Fibroblast of mammary gland (primary cell): Measurements from ENCODE around the gene GLIS1.

Experiments used
- DNase-seq: peaks from one replicate; pipeline ENCODE4 v3.0.0-alpha.2; 2010; ENCODE audit warnings: low read depth
- H3K4me3 ChIP-seq: 2 replicates; pipeline ENCODE4 v1.5.1; 2011; ENCODE audit warnings: low read depth, mild to moderate bottlenecking, low read length, moderate library complexity; ENCODE audit not compliant: control insufficient read depth
- TF ChIP-seq, protein P1 (sequence below): conservative IDR thresholded peaks from 2 replicates; pipeline ENCODE4 v1.5.1; 2011; ENCODE audit warnings: low read depth, low read length, inconsistent platforms; ENCODE audit not compliant: control insufficient read depth, insufficient read depth

The GLIS1 gene

GRCh38 chr1:53715478-53715877 lies 23.5 kb downstream of the GLIS1 start:
- TF ChIP-seq, protein P1, sequence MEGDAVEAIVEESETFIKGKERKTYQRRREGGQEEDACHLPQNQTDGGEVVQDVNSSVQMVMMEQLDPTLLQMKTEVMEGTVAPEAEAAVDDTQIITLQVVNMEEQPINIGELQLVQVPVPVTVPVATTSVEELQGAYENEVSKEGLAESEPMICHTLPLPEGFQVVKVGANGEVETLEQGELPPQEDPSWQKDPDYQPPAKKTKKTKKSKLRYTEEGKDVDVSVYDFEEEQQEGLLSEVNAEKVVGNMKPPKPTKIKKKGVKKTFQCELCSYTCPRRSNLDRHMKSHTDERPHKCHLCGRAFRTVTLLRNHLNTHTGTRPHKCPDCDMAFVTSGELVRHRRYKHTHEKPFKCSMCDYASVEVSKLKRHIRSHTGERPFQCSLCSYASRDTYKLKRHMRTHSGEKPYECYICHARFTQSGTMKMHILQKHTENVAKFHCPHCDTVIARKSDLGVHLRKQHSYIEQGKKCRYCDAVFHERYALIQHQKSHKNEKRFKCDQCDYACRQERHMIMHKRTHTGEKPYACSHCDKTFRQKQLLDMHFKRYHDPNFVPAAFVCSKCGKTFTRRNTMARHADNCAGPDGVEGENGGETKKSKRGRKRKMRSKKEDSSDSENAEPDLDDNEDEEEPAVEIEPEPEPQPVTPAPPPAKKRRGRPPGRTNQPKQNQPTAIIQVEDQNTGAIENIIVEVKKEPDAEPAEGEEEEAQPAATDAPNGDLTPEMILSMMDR = peak; percentile 59
- DNase-seq = peak; percentile 38
- H3K4me3 ChIP-seq = no peak overlapping the region

GRCh38 chr1:53712276-53712675 lies 26.7 kb downstream of the GLIS1 start:
- no peak overlapping the region for H3K4me3 ChIP-seq
- TF ChIP-seq, protein P1 = no peak
- no peak for DNase-seq

DNA sequence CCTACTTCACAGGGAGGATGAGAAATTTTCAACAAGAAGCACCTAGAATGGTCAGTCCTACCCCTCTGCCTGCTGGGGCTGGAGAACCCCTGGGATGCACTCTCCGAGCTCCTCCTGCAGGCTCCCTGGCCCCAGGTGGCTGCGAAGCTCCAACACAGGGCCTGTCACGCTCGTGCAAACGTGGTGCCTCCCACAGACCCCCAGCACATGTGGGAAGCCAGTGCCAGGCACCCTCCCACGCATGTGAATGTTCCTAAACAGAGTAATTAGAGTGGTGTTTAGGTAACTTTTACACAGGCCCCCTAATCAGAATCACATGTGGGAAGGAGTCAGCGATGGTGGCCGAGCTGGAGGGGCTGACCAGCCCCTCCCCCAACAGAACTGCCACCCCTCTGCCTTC lies 28.4 kb downstream of the GLIS1 start:
- H3K4me3 ChIP-seq = no peak overlapping the region
- TF ChIP-seq, protein P1 = no peak
- DNase-seq = peak; percentile 30

DNA sequence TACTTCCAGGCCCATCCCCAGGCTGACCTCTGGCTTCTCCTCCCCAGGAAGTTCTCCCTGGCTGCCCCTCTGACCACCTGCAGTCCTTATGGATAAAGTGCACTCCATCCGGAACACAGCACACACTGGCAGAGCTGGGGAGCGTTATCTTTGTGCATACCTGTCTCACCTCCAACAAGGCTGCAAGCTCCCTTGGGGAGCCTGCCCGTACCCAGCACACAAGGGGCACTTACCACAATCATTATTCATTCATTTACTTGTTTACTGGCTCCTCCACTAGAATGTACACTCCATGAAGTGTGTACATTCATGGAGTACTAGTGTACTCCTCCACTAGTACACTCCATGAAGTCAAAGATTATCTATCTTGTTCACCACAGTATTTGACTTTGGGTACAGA lies 30.3 kb downstream of the GLIS1 start:
- TF ChIP-seq, protein P1 = no peak
- DNase-seq = no peak
- no peak overlapping the region for H3K4me3 ChIP-seq

DNA sequence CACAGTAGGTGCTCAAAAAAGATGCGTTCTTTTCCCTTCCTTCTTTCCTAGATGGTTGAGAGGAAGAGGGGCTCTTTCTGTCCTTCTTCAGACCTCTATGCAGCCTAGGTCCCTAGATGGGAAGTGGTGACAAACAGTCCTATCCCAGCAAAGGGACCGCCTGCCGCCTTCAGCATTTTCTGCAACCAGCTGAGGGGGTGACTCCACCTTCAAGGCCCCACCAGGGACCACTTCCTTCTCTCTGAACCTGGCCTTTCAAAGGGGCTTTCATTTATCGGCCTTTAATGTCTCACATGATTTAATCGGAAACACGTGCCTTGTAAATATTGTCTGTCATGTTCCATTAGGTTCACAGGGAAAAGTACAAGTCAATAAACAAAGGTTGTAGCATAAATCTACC lies 32.6 kb downstream of the GLIS1 start:
- TF ChIP-seq, protein P1 = no peak
- H3K4me3 ChIP-seq = no peak overlapping the region
- no peak for DNase-seq

DNA sequence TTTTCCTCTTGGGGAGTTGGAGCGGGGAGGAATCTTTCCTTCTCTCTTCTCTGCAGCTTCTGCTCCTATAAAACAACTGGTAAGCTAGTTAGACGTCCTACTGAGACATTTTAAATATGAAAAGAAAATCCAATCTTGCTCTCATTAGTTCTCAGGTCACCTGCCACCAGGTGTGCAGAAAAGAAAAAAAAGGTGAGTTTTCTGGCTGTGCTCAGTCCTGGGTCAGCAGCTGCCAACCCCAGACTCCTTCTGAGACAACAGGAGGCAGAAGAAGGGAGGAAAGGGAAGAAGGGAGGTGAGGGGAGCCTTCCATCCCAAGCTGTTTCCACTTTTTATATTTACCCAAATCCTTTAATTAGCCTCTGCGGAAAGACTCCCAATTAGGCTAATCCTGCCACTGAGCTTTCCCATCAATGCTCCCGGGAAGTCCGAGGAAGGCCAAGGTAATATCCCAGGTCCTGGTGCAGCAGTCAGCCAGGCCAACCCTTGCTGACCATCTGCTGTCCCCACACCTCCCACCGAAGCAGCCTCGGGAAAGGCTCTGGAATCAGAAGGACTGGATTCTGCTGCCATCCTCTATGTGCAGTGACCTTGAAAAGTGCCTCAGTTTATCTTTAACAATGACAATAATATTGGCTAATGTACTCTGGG lies 33.4 kb downstream of the GLIS1 start:
- H3K4me3 ChIP-seq = no peak overlapping the region

More for the DNA sequence above, 33.4 kb downstream of the GLIS1 start:
- no peak for DNase-seq
- TF ChIP-seq, protein P1 = no peak
